K562 (cell line): ENCODE data around the gene DCHS2. TPM values are rescaled to one million over a fixed set of nuclear protein-coding genes. Genes with fewer than 3 reads are reported as not detected.
A peak's percentile ranks its signal among the peaks of the same experiment; 100 is the strongest.

ENCODE experiments used
- ATF1 ChIP-seq, 2 experiments: fragments of 450-650 bp in 1 of 2; IDR thresholded peaks; 2 replicates each; pipeline ENCODE4 v1.6.1; 2016; ENCODE audit warnings: missing compliant biosample characterization in 1 of 2, missing genetic modification characterization in 1 of 2
- BMI1 ChIP-seq: fragments of 150-350 bp; IDR thresholded peaks from 2 replicates; pipeline ENCODE4 v1.6.1; 2014; ENCODE audit warnings: low read length
- CBX2 ChIP-seq: fragments of 200-600 bp; sonication (generic); IDR thresholded peaks from one replicate; pipeline ENCODE4 v1.6.1; 2012; ENCODE audit warnings: mild to moderate bottlenecking, low read length, inconsistent platforms; ENCODE audit not compliant: insufficient read depth, poor library complexity, severe bottlenecking
- EHMT2 ChIP-seq: fragments of 450-650 bp; IDR thresholded peaks from 2 replicates; pipeline ENCODE4 v1.6.1; 2018; ENCODE audit warnings: antibody characterized with exemption
- GABPA ChIP-seq: fragments of 200-800 bp; sonication (Bioruptor generic); conservative IDR thresholded peaks from 2 replicates; pipeline ENCODE4 v1.6.1; 2016; ENCODE audit warnings: low read depth, missing genetic modification characterization, missing compliant biosample characterization
- GATAD2A ChIP-seq: fragments of 450-650 bp; IDR thresholded peaks from 2 replicates; pipeline ENCODE4 v1.6.1; 2017
- HDAC3 ChIP-seq: fragments of 450-650 bp; IDR thresholded peaks from 2 replicates; pipeline ENCODE4 v1.6.1; 2018; ENCODE audit warnings: borderline replicate concordance, mild to moderate bottlenecking, moderate library complexity; ENCODE audit not compliant: partially characterized antibody
- KDM2B ChIP-seq: fragments of 250-450 bp; sonication (Bioruptor Pico); IDR thresholded peaks from 2 replicates; pipeline ENCODE4 v1.8.0; 2021; ENCODE audit warnings: mild to moderate bottlenecking, moderate library complexity
- MAFK ChIP-seq: IDR thresholded peaks from 2 replicates; pipeline ENCODE4 v1.6.1; 2011; ENCODE audit warnings: low read length, improper control_type of control experiment
- MTA1 ChIP-seq: fragments of 450-650 bp; IDR thresholded peaks from 2 replicates; pipeline ENCODE4 v1.6.1; 2017; ENCODE audit warnings: borderline replicate concordance
- POLR2A ChIP-seq: fragments of 450-650 bp; conservative IDR thresholded peaks from 2 replicates; pipeline ENCODE4 v1.6.1; 2016
- POLR2AphosphoS5 ChIP-seq: IDR thresholded peaks from 2 replicates; pipeline ENCODE4 v1.6.1; 2011; ENCODE audit warnings: mild to moderate bottlenecking, low read depth, low read length, moderate library complexity; ENCODE audit not compliant: control insufficient read depth, insufficient read depth
- PRMT5 ChIP-seq: sonication (generic); formaldehyde crosslinking; IDR thresholded peaks from 2 replicates; pipeline ENCODE4 v1.5.0; 2020; ENCODE audit warnings: missing genetic modification reagents
- RBBP5 ChIP-seq: fragments of 200-600 bp; sonication (generic); IDR thresholded peaks from 2 replicates; pipeline ENCODE4 v1.6.1; 2012; ENCODE audit warnings: borderline replicate concordance, mild to moderate bottlenecking, low read length, control low read depth, inconsistent platforms; ENCODE audit not compliant: insufficient read depth, poor library complexity, severe bottlenecking
- SETDB1 ChIP-seq: IDR thresholded peaks from one replicate; pipeline ENCODE4 v1.6.1; 2012; ENCODE audit warnings: low read length, control low read depth, inconsistent platforms
- SMARCA4 ChIP-seq: fragments of 450-650 bp; IDR thresholded peaks from 2 replicates; pipeline ENCODE4 v1.6.1; 2016
- SMARCA5 ChIP-seq: fragments of 450-650 bp; IDR thresholded peaks from 2 replicates; pipeline ENCODE4 v1.6.1; 2016
- SMARCB1 ChIP-seq: IDR thresholded peaks from 2 replicates; pipeline ENCODE4 v1.6.1; 2011; ENCODE audit warnings: improper control_type of control experiment, low read depth; ENCODE audit not compliant: insufficient read length
- SPI1 ChIP-seq: IDR thresholded peaks from 2 replicates; pipeline ENCODE4 v1.6.1; 2011; ENCODE audit warnings: low read depth, low read length, control low read depth, borderline replicate concordance
- TAF7 ChIP-seq: fragments of 450-650 bp; IDR thresholded peaks from 2 replicates; pipeline ENCODE4 v1.6.1; 2016; ENCODE audit warnings: missing genetic modification characterization, missing compliant biosample characterization
- ZNF57 ChIP-seq: fragments of 450-650 bp; formaldehyde crosslinking; IDR thresholded peaks from 2 replicates; pipeline ENCODE4 v1.4.0; 2020; ENCODE audit warnings: mild to moderate bottlenecking, moderate library complexity
- ZNF780A ChIP-seq: fragments of 250-450 bp; sonication (Bioruptor Pico); IDR thresholded peaks from 2 replicates; pipeline ENCODE4 v1.5.0; 2021; ENCODE audit warnings: mild to moderate bottlenecking
- polyA plus RNA-seq, 8 experiments: library from polyadenylated mRNA; depleted of rRNA in 4 of 8; stranded (reverse) in 5 of 8; unstranded in 3 of 8; fragments of >200 nt; fragmentation: Nextera tagmentation in 2 of 8; fragmentation: Illumina TruSeq in 1 of 8; extraction: Ambion mirVana in 2 of 8; extraction: Trizol in 1 of 8; gene quantifications; 2 replicates each; pipeline versions ENCODE4 v1.2.1 to v1.2.3, GENCODE V29; 2011 to 2014; ENCODE audit warnings: inconsistent platforms in 1 of 8, missing spikeins in 1 of 8
- total RNA-seq, 7 experiments: library from RNA; depleted of rRNA in 6 of 7; stranded (reverse); fragments of >200 nt in 6 of 7; fragmentation: Illumina TruSeq in 2 of 7; extraction: Trizol in 2 of 7; gene quantifications; 2 replicates each; pipeline versions ENCODE4 v1.2.1 to v1.2.3, GENCODE V29; 2011 to 2021; ENCODE audit warnings: low replicate concordance in 1 of 7
- TF ChIP-seq, protein P1 (sequence below): fragments of 450-650 bp; IDR thresholded peaks from 2 replicates; pipeline ENCODE4 v1.6.1; 2018; ENCODE audit not compliant: partially characterized antibody
- TF ChIP-seq, protein P2 (sequence below): fragments of 200-400 bp; formaldehyde crosslinking; IDR thresholded peaks from 2 replicates; pipeline ENCODE4 v1.6.1; 2017; ENCODE audit warnings: mild to moderate bottlenecking, low read depth, low read length, moderate library complexity
- TF ChIP-seq, protein P3 (sequence below): fragments of 250-450 bp; sonication (Bioruptor Pico); IDR thresholded peaks from 2 replicates; pipeline ENCODE4 v1.6.1; 2021; ENCODE audit warnings: mild to moderate bottlenecking
- TF ChIP-seq, protein P4 (sequence below): sonication (generic); formaldehyde crosslinking; IDR thresholded peaks from 2 replicates; pipeline ENCODE4 v1.9.0; 2022; ENCODE audit warnings: mild to moderate bottlenecking, missing genetic modification reagents

The DCHS2 gene
- total and polyA plus RNA-seq, 9 of the 15 experiments (the other 6 are each of a cell fraction or from before 2014, with no cell fraction given): 0.49 to 7.1 (median 5.3) TPM

DNA sequence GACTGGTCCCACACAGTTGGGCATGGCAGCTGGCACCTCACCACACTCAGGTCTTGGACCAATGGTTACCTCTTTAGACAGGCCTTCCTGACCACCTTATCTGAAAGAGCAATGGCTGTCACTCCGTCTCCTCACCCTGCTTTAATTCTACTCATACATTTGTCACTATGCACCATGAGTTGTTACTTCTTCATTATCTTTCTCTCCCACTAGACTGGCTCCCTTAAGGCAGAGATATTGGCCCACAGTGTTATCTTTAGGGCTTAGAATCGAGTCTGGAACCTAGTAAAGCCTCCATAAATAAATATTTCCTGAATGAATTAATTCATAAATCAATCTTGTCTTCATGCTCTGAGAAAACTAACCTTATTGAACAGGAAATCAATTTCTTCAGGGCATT, 46.6 kb downstream of the DCHS2 start (continued):
- TF ChIP-seq BMI1 (no peak), POLR2A (no peak), KDM2B (CRISPR knock-in tag) (no peak), SMARCA4 (peak; percentile 80), CBX2 (no peak), ATF1 (CRISPR knock-in tag; IDR thresholded peaks at IDR 0.05) (no peak), ATF1 (tag; IDR thresholded peaks at IDR 0.05) (no peak), SPI1 (no peak), PRMT5 (CRISPR knock-in tag) (no peak), ZNF780A (CRISPR knock-in tag) (no peak), RBBP5 (no peak), TAF7 (tag) (no peak), ZNF57 (0 out of 2 replicates have a peak, but pooled peaks have one; percentile 42), EHMT2 (0 out of 2 replicates have a peak, but pooled peaks have one; percentile 13), MTA1 (no peak), SMARCB1 (no peak), MAFK (0 out of 2 replicates have a peak, but pooled peaks have one; percentile 9), POLR2AphosphoS5 (peak; percentile 71; the same call in 1 of the 2 replicates), GABPA (tag) (no peak), GATAD2A (no peak), SMARCA5 (no peak), SETDB1 (no peak), HDAC3 (peak; percentile 19)
- TF ChIP-seq, protein P1, sequence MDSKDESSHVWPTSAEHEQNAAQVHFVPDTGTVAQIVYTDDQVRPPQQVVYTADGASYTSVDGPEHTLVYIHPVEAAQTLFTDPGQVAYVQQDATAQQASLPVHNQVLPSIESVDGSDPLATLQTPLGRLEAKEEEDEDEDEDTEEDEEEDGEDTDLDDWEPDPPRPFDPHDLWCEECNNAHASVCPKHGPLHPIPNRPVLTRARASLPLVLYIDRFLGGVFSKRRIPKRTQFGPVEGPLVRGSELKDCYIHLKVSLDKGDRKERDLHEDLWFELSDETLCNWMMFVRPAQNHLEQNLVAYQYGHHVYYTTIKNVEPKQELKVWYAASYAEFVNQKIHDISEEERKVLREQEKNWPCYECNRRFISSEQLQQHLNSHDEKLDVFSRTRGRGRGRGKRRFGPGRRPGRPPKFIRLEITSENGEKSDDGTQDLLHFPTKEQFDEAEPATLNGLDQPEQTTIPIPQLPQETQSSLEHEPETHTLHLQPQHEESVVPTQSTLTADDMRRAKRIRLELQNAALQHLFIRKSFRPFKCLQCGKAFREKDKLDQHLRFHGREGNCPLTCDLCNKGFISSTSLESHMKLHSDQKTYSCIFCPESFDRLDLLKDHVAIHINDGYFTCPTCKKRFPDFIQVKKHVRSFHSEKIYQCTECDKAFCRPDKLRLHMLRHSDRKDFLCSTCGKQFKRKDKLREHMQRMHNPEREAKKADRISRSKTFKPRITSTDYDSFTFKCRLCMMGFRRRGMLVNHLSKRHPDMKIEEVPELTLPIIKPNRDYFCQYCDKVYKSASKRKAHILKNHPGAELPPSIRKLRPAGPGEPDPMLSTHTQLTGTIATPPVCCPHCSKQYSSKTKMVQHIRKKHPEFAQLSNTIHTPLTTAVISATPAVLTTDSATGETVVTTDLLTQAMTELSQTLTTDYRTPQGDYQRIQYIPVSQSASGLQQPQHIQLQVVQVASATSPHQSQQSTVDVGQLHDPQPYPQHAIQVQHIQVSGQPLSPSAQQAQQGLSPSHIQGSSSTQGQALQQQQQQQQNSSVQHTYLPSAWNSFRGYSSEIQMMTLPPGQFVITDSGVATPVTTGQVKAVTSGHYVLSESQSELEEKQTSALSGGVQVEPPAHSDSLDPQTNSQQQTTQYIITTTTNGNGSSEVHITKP: no peak
- TF ChIP-seq, protein P2, sequence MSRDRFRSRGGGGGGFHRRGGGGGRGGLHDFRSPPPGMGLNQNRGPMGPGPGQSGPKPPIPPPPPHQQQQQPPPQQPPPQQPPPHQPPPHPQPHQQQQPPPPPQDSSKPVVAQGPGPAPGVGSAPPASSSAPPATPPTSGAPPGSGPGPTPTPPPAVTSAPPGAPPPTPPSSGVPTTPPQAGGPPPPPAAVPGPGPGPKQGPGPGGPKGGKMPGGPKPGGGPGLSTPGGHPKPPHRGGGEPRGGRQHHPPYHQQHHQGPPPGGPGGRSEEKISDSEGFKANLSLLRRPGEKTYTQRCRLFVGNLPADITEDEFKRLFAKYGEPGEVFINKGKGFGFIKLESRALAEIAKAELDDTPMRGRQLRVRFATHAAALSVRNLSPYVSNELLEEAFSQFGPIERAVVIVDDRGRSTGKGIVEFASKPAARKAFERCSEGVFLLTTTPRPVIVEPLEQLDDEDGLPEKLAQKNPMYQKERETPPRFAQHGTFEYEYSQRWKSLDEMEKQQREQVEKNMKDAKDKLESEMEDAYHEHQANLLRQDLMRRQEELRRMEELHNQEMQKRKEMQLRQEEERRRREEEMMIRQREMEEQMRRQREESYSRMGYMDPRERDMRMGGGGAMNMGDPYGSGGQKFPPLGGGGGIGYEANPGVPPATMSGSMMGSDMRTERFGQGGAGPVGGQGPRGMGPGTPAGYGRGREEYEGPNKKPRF: no peak
- TF ChIP-seq, protein P3, sequence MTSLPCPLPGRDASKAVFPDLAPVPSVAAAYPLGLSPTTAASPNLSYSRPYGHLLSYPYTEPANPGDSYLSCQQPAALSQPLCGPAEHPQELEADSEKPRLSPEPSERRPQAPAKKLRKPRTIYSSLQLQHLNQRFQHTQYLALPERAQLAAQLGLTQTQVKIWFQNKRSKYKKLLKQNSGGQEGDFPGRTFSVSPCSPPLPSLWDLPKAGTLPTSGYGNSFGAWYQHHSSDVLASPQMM (CRISPR knock-in tag): no peak
- TF ChIP-seq, protein P4, sequence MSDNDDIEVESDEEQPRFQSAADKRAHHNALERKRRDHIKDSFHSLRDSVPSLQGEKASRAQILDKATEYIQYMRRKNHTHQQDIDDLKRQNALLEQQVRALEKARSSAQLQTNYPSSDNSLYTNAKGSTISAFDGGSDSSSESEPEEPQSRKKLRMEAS (CRISPR knock-in tag): no peak
